ENCODE data around the gene ZBTB3. TPM values are rescaled to one million over a fixed set of nuclear protein-coding genes. Genes with fewer than 3 reads are reported as not detected.

The ZBTB3 gene
- total and polyA plus RNA-seq, 2 donors (not counting 3 experiments of a cell fraction or from before 2014, with no cell fraction given) = 3.7 to 6.9 TPM

DNA sequence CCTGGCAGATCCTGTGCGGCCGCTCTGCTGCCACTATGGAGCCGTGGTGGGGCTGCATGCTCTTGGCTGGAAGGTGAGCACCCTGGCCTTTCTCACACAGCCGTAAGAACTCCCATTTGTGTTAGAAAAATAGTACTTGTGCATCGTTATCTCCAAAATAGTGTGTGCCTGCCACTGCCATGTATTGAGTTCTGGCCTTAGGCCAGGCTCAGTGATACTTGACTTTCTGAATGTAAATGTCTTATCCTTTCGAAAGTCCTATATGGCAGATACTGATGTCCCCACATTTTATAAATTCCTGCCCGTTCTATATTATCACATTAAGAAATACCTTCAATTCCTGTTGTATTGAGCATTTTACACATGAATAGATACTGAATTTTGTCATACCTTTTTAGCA is 28.8 kb upstream of the ZBTB3 start:
- no peak overlapping the region for H3K4me2 ChIP-seq (ENCODE audit: insufficient read depth, low read length)
- H3K27me3 ChIP-seq (ENCODE audit: control insufficient read depth in 2 of 2, insufficient read depth in 2 of 2, low read length in 2 of 2) = no peaks in the 10 kb centered on the region
- no peaks in the 10 kb centered on the region for H3K9me1 ChIP-seq (replicated peaks; ENCODE audit: control insufficient read depth, extremely low read depth, insufficient read depth, low read length)
- no peaks in the 10 kb centered on the region for H4K20me1 ChIP-seq (replicated peaks; ENCODE audit: control insufficient read depth, extremely low read depth, insufficient read depth, low read length)
- FAIRE-seq = no peak
- POLR2A ChIA-PET = no interaction called here
- intact Hi-C loops (cut with micrococcal nuclease) = no loop called here
- no peak overlapping the region for H3K27ac ChIP-seq (ENCODE audit: insufficient read depth, low read depth, low read length)
- H3K79me2 ChIP-seq (ENCODE audit: control insufficient read depth, insufficient read depth, low read length) = peaks cover under 1% of the 10 kb centered on the region
- CTCF ChIA-PET = no interaction called here
- H2AFZ ChIP-seq (ENCODE audit: low read depth, low read length) = no peak overlapping the region
- H3K4me3 ChIP-seq (replicated peaks in 1 of 3; ENCODE audit: insufficient read depth in 1 of 3, low read depth in 1 of 3, low read length in 3 of 3) = no peak overlapping the region
- dilution Hi-C loops (cut with MboI; ENCODE audit: extremely low pct_ligation_motif_present, low sequenced_read_pairs) = no loop called here
- no peaks in the 10 kb centered on the region for H3K9me3 ChIP-seq (replicated peaks; ENCODE audit: control insufficient read depth, insufficient read depth, low read length)
- peaks cover 6% of the 10 kb centered on the region for H3K4me1 ChIP-seq (ENCODE audit: control insufficient read depth, extremely low read depth, insufficient read depth, low read length)
- no peak for TF ChIP-seq GATA2 (IDR thresholded peaks at IDR 0.05; ENCODE audit: insufficient read depth, insufficient read length, low read depth, low read length)
- no peak for TF ChIP-seq JUN (IDR thresholded peaks at IDR 0.05; ENCODE audit: borderline replicate concordance, insufficient read depth, insufficient read length, low read depth)
- TF ChIP-seq POLR2A (IDR thresholded peaks at IDR 0.05; ENCODE audit: low read depth, low read length) = no peak
- no TSS peak for BruUV-seq (replicated peaks)
- DNase-seq (ENCODE audit: low read depth, low spot score) = no peak
- peaks cover 0 to 15% of the 10 kb centered on the region in 2 experiments for H3K36me3 ChIP-seq (ENCODE audit: control insufficient read depth in 2 of 2, extremely low read depth in 1 of 2, insufficient read depth in 2 of 2, low read length in 2 of 2)
- no peak overlapping the region for H3K9ac ChIP-seq (replicated peaks; ENCODE audit: extremely low read depth, insufficient read depth, low read length)

DNA sequence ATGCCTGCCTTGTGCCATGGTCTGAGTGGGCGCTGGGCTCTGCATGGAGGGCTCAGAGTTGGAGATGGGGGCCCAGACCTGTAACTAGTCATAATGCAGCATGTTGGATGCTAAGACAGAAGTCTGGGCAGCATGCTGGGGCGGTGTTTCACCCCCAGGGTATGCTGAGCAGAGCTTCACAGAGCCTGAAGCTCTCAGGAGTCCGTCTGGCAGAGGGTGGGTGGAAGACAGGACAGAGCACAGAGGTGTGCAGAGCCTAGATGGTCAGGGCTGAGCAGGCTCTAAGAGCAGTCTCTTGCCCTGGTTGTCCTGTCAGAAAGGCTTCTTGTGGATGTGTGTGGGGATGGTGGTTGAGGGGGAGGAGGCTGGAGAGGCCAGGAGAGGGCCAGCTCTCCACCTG is 24.5 kb upstream of the ZBTB3 start:
- Histone ChIP-seq H3K9me1 (replicated peaks; ENCODE audit: control insufficient read depth, extremely low read depth, insufficient read depth, low read length) (no peaks in the 10 kb centered on the region), H3K4me2 (ENCODE audit: insufficient read depth, low read length) (no peak overlapping the region), H2AFZ (ENCODE audit: low read depth, low read length) (no peak overlapping the region), H3K9me3 (replicated peaks; ENCODE audit: control insufficient read depth, insufficient read depth, low read length) (no peaks in the 10 kb centered on the region), H4K20me1 (replicated peaks; ENCODE audit: control insufficient read depth, extremely low read depth, insufficient read depth, low read length) (no peaks in the 10 kb centered on the region), H3K9ac (replicated peaks; ENCODE audit: extremely low read depth, insufficient read depth, low read length) (no peak overlapping the region), H3K27ac (ENCODE audit: insufficient read depth, low read depth, low read length) (no peak overlapping the region), H3K4me1 (ENCODE audit: control insufficient read depth, extremely low read depth, insufficient read depth, low read length) (no peaks in the 10 kb centered on the region), H3K4me3 (replicated peaks in 1 of 3; ENCODE audit: insufficient read depth in 1 of 3, low read depth in 1 of 3, low read length in 3 of 3) (no peak overlapping the region), H3K79me2 (ENCODE audit: control insufficient read depth, insufficient read depth, low read length) (no peaks in the 10 kb centered on the region), H3K36me3 (ENCODE audit: control insufficient read depth in 2 of 2, extremely low read depth in 1 of 2, insufficient read depth in 2 of 2, low read length in 2 of 2) (peaks cover 0 to 25% of the 10 kb centered on the region in 2 experiments), H3K27me3 (ENCODE audit: control insufficient read depth in 2 of 2, insufficient read depth in 2 of 2, low read length in 2 of 2) (no peaks in the 10 kb centered on the region)
- CTCF ChIA-PET = interaction anchor here (5.2 kb wide), 1 partner anchor 7 kb away, joined by 41 read pairs; no protein-coding TSS in a partner anchor
- dilution Hi-C loops (cut with MboI; ENCODE audit: extremely low pct_ligation_motif_present, low sequenced_read_pairs) (no loop called here), intact Hi-C loops (cut with micrococcal nuclease) (no loop called here)
- DNase-seq (ENCODE audit: low read depth, low spot score) (no peak), FAIRE-seq (no peak)
- no TSS peak for BruUV-seq (replicated peaks)
- POLR2A ChIA-PET = no interaction called here
- TF ChIP-seq, protein P1, sequence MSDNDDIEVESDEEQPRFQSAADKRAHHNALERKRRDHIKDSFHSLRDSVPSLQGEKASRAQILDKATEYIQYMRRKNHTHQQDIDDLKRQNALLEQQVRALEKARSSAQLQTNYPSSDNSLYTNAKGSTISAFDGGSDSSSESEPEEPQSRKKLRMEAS (IDR thresholded peaks at IDR 0.05; ENCODE audit: insufficient read depth, insufficient read length) = no peak
- TF ChIP-seq POLR2A (IDR thresholded peaks at IDR 0.05; ENCODE audit: low read depth, low read length) = no peak
- TF ChIP-seq, protein P2, sequence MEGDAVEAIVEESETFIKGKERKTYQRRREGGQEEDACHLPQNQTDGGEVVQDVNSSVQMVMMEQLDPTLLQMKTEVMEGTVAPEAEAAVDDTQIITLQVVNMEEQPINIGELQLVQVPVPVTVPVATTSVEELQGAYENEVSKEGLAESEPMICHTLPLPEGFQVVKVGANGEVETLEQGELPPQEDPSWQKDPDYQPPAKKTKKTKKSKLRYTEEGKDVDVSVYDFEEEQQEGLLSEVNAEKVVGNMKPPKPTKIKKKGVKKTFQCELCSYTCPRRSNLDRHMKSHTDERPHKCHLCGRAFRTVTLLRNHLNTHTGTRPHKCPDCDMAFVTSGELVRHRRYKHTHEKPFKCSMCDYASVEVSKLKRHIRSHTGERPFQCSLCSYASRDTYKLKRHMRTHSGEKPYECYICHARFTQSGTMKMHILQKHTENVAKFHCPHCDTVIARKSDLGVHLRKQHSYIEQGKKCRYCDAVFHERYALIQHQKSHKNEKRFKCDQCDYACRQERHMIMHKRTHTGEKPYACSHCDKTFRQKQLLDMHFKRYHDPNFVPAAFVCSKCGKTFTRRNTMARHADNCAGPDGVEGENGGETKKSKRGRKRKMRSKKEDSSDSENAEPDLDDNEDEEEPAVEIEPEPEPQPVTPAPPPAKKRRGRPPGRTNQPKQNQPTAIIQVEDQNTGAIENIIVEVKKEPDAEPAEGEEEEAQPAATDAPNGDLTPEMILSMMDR (IDR thresholded peaks at IDR 0.05; ENCODE audit: extremely low read depth in 1 of 2, insufficient read depth in 1 of 2, low read depth in 1 of 2, low read length in 2 of 2) = no peak
- no peak for TF ChIP-seq POLR2AphosphoS5 (IDR thresholded peaks at IDR 0.05; ENCODE audit: insufficient read depth, low read depth, low read length)
- no peak for TF ChIP-seq JUN (IDR thresholded peaks at IDR 0.05; ENCODE audit: borderline replicate concordance, insufficient read depth, insufficient read length, low read depth)
- TF ChIP-seq MYC (IDR thresholded peaks at IDR 0.05; ENCODE audit: low read depth, low read length) = no peak
- no peak for TF ChIP-seq EZH2 (IDR thresholded peaks at IDR 0.05; ENCODE audit: borderline replicate concordance, low read depth, low read length, severe bottlenecking)
- TF ChIP-seq GATA2 (IDR thresholded peaks at IDR 0.05; ENCODE audit: insufficient read depth, insufficient read length, low read depth, low read length) = no peak
- TF ChIP-seq FOS (IDR thresholded peaks at IDR 0.05; ENCODE audit: borderline replicate concordance, insufficient read depth, low read length) = no peak
